ENCODE measurements around the gene ZBTB45.

- TF ChIP-seq CTCF (IDR thresholded peaks at IDR 0.05 in 2 of 3, conservative IDR thresholded peaks at IDR 0.05 in 1 of 3; ENCODE audit: borderline replicate concordance in 1 of 3, insufficient read depth in 1 of 3, low read depth in 2 of 3, low read length in 2 of 3) (no peak), RAD21 (IDR thresholded peaks at IDR 0.05; ENCODE audit: low read depth) (no peak), EZH2 (IDR thresholded peaks at IDR 0.05) (no peak), POLR2A (IDR thresholded peaks at IDR 0.05; ENCODE audit: borderline replicate concordance, extremely low read depth, insufficient read depth, insufficient read length) (no peak), SIN3A (IDR thresholded peaks at IDR 0.05; ENCODE audit: low read depth) (no peak), REST (IDR thresholded peaks at IDR 0.05; ENCODE audit: low read depth) (no peak)
These were observed 43.5 kb upstream of the ZBTB45 start for GRCh38 chr19:58563034-58563573.
